ENCODE measurements around the gene DLG1.
"Not testable (repeated sequence)": the region's sequence is repeated elsewhere in the genome, so short reads cannot be mapped to it uniquely, and the experiment has no call there.

Gene DLG1

GRCh38 chr3:197211698-197212097 lies 86.7 kb downstream of the DLG1 start:
- not testable (repeated sequence) for DNase-seq (ENCODE audit: low read depth, low spot score)

GRCh38 chr3:197209366-197210260 lies 88.8 kb downstream of the DLG1 start:
- DNase-seq (ENCODE audit: low read depth, low spot score), result no peak

GRCh38 chr3:197206913-197207312 lies 91.5 kb downstream of the DLG1 start:
- no peak for DNase-seq (ENCODE audit: low read depth, low spot score)

GRCh38 chr3:197205675-197206074 lies 92.7 kb downstream of the DLG1 start:
- DNase-seq (ENCODE audit: low read depth, low spot score), result no peak

- DNase-seq (ENCODE audit: low read depth, low spot score), result no peak
These were observed 93.1 kb downstream of the DLG1 start for GRCh38 chr3:197205265-197205664.

- no peak for DNase-seq (ENCODE audit: low read depth, low spot score)
These were observed 93.7 kb downstream of the DLG1 start for GRCh38 chr3:197204736-197205135.

- no peak for DNase-seq (ENCODE audit: low read depth, low spot score)
These were observed 94.7 kb downstream of the DLG1 start for GRCh38 chr3:197203714-197204146.

- no peak for DNase-seq (ENCODE audit: low read depth, low spot score)
These were observed 95.7 kb downstream of the DLG1 start for GRCh38 chr3:197202694-197203093.

- no peak for DNase-seq (ENCODE audit: low read depth, low spot score)
These were observed 96.5 kb downstream of the DLG1 start for GRCh38 chr3:197201791-197202452.

GRCh38 chr3:197200856-197201255 lies 97.6 kb downstream of the DLG1 start:
- not testable (repeated sequence) for DNase-seq (ENCODE audit: low read depth, low spot score)

GRCh38 chr3:197197334-197197733 lies 101.1 kb downstream of the DLG1 start:
- no peak for DNase-seq (ENCODE audit: low read depth, low spot score)

- no peak for DNase-seq (ENCODE audit: low read depth, low spot score)
These were observed 102.2 kb downstream of the DLG1 start for GRCh38 chr3:197196192-197196591.

- DNase-seq (ENCODE audit: low read depth, low spot score), result no peak
These were observed 103.1 kb downstream of the DLG1 start for GRCh38 chr3:197195326-197195725.

GRCh38 chr3:197193759-197194158 lies 104.7 kb downstream of the DLG1 start:
- not testable (repeated sequence) for DNase-seq (ENCODE audit: low read depth, low spot score)

- DNase-seq (ENCODE audit: low read depth, low spot score), result no peak
These were observed 106.5 kb downstream of the DLG1 start for GRCh38 chr3:197191897-197192296.

- DNase-seq (ENCODE audit: low read depth, low spot score), result no peak
These were observed 108.8 kb downstream of the DLG1 start for GRCh38 chr3:197189623-197190022.

- no peak for DNase-seq (ENCODE audit: low read depth, low spot score)
These were observed 109.4 kb downstream of the DLG1 start for GRCh38 chr3:197188963-197189362.

GRCh38 chr3:197186887-197187588 lies 111.4 kb downstream of the DLG1 start:
- no peak for DNase-seq (ENCODE audit: low read depth, low spot score)

- DNase-seq (ENCODE audit: low read depth, low spot score), result no peak
These were observed 114.8 kb downstream of the DLG1 start for GRCh38 chr3:197183582-197183981.

- DNase-seq (ENCODE audit: low read depth, low spot score), result no peak
These were observed 116.7 kb downstream of the DLG1 start for GRCh38 chr3:197181741-197182140.

- no peak for DNase-seq (ENCODE audit: low read depth, low spot score)
These were observed 119.4 kb downstream of the DLG1 start for GRCh38 chr3:197178998-197179397.

GRCh38 chr3:197175503-197175902 lies 122.9 kb downstream of the DLG1 start:
- DNase-seq (ENCODE audit: low read depth, low spot score), result no peak
